Melanocyte of skin (primary cell): Measurements from ENCODE around the gene IGBP1. TPM values are rescaled to one million over a fixed set of nuclear protein-coding genes. Genes with fewer than 3 reads are reported as not detected.

Experiments
- total RNA-seq, 2 donors: library from RNA; depleted of rRNA; stranded (reverse); fragments of >200 nt; gene quantifications; 2 replicates each; pipeline ENCODE4 v1.2.3, GENCODE V29; 2012

The IGBP1 gene
- total RNA-seq, result 10 to 100 TPM; 32.7 to 50.6 TPM

DNA sequence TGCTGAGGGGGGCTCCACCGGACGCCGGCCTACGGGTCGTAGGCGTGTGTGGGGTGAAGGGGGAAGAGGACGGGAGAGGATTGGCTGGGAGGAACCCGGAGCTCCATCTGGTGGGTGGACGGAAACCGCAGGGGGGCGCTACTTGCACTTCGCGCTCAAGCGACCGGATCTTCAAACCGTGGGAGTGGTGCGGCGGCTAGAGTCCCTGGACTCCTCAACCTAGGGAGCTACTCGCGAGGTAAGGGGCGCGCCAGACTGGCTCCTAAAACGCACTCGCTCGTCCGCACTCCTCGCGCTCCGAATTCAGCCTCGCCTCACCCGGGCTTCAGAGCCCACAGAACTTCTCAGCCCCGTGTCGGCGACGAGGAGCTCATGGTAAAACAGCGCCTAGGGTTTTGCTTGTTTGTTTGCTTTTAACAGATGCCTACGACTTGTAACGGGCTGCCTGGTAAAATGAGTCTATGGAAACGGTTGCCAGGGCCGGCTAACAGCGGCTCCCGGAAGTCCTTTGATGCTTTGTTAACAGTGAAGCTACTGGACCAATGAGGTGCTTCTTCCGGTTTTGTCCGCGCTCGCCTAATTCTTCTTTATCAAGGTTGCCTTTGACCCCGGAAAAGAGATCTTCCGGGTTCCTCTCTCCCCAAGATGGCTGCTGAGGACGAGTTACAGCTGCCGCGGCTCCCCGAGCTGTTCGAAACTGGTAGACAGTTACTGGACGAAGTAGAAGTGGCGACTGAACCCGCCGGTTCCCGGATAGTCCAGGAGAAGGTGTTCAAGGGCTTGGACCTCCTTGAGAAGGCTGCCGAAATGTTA is at the start of gene IGBP1:
Gene IGBP1 (plus strand): TSS at position 145 of the 813 bp plus-strand sequence. CDS start 501 bp downstream, at position 646.

DNA sequence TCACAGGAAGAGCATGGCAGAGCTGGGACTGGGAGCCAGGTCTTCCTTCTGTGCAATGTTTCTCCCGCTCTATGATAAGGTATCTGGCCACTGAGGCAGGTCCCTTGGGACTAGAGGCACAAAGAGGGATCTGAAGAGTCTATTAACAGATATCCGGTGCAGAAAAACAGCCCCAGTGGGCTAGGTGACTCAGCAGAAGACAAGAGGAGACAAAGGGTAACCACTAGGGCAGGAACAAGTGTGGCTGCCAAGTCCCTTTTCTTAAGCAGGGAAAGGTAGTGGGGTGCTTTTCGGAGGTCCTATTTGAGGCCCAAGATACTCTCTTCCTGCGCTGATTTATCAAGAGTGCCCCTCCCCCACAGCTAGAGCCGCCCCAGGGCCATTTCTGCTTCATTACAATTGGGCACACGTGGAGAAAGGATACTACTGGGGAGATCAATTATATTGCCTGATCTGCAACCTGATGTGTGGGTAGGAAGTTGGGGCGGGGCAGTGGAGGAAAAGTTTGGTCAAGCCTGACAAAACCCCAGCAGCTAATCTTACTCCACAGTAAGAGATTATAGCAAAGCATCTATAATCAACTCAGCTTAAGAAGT is 43.8 kb downstream of the IGBP1 start, which contains the start of gene DGAT2L6:
Gene DGAT2L6 (plus strand): TSS at position 546 of the 596 bp plus-strand sequence. CDS start 100 bp downstream, outside the sequence.

Other genes with a start within 250 kb of the IGBP1 start
- gene AWAT2, start 83.5 kb upstream of the IGBP1 start, total RNA-seq, result not detected
- gene OTUD6A, start 71.0 kb upstream of the IGBP1 start, total RNA-seq, result not detected
- gene DGAT2L6, start 44.0 kb downstream of the IGBP1 start, total RNA-seq, result not detected
- gene AWAT1, start 101.2 kb downstream of the IGBP1 start, total RNA-seq, result not detected
- gene P2RY4, start 126.8 kb downstream of the IGBP1 start, total RNA-seq, result under 1 TPM in 1 of 2 donors, not detected in 1; 0.34 TPM
- not detected for gene ARR3, start 134.9 kb downstream of the IGBP1 start, total RNA-seq
- not detected for gene RAB41, start 148.7 kb downstream of the IGBP1 start, total RNA-seq
- gene PDZD11, start 156.5 kb downstream of the IGBP1 start, total RNA-seq, result 10 to 100 TPM; 54.0 to 64.3 TPM
- gene KIF4A, start 156.7 kb downstream of the IGBP1 start, total RNA-seq, result 10 to 100 TPM; 11.7 to 20.6 TPM